Measurements from ENCODE around the gene HPSE2.

GRCh38 chr10:98778277-98778759, 457.3 kb downstream of the HPSE2 start:
- TF ChIP-seq POLR2A (IDR thresholded peaks at IDR 0.05), result no peak
- TF ChIP-seq, protein P1, sequence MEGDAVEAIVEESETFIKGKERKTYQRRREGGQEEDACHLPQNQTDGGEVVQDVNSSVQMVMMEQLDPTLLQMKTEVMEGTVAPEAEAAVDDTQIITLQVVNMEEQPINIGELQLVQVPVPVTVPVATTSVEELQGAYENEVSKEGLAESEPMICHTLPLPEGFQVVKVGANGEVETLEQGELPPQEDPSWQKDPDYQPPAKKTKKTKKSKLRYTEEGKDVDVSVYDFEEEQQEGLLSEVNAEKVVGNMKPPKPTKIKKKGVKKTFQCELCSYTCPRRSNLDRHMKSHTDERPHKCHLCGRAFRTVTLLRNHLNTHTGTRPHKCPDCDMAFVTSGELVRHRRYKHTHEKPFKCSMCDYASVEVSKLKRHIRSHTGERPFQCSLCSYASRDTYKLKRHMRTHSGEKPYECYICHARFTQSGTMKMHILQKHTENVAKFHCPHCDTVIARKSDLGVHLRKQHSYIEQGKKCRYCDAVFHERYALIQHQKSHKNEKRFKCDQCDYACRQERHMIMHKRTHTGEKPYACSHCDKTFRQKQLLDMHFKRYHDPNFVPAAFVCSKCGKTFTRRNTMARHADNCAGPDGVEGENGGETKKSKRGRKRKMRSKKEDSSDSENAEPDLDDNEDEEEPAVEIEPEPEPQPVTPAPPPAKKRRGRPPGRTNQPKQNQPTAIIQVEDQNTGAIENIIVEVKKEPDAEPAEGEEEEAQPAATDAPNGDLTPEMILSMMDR (IDR thresholded peaks at IDR 0.05), result no peak
- TF ChIP-seq POLR2AphosphoS5 (IDR thresholded peaks at IDR 0.05), result no peak
